Activated CD4-positive, alpha-beta memory T cell treated with anti-CD3 and anti-CD28 coated beads, Interleukin-2, amount 10 ng/mL, durations not matched to agents 7 days and 5 days (primary cell): ENCODE measurements around the gene SLC37A2. TPM values are rescaled to one million over a fixed set of nuclear protein-coding genes. Genes with fewer than 3 reads are reported as not detected.

Experiments
- CTCF ChIA-PET: fragments of 350-600 bp; sonication (Branson Sonifier 250); formaldehyde crosslinking; loops from one replicate; lab custom pipeline; 2021; ENCODE audit warnings: antibody characterized with exemption, inconsistent platforms; lab: Charles Lee
- POLR2A ChIA-PET: fragments of 350-600 bp; sonication (Branson Sonifier 250); formaldehyde crosslinking; loops from one replicate; lab custom pipeline; 2021; ENCODE audit warnings: antibody characterized with exemption; lab: Charles Lee
- DNase-seq: peaks from one replicate; pipeline ENCODE4 v3.0.0-alpha.2; 2020
- H3K27ac Mint-ChIP-seq: one replicate; pipeline ENCODE4 v1.8.0; 2021; ENCODE audit warnings: mild to moderate bottlenecking, mixed read lengths
- H3K27me3 Mint-ChIP-seq: one replicate; pipeline ENCODE4 v1.8.0; 2021; ENCODE audit warnings: mixed read lengths
- H3K36me3 Mint-ChIP-seq: one replicate; pipeline ENCODE4 v1.8.0; 2021; ENCODE audit warnings: low read depth, mixed read lengths
- H3K4me1 Mint-ChIP-seq: one replicate; pipeline ENCODE4 v1.8.0; 2021; ENCODE audit warnings: mixed read lengths
- H3K4me3 Mint-ChIP-seq: one replicate; pipeline ENCODE4 v1.8.0; 2021; ENCODE audit warnings: mild to moderate bottlenecking, mixed read lengths
- H3K9me3 Mint-ChIP-seq: one replicate; pipeline ENCODE4 v1.8.0; 2021; ENCODE audit warnings: mixed read lengths
- total RNA-seq, 2 experiments: library from RNA; stranded (reverse); gene quantifications; one replicate each; pipeline ENCODE4 v1.2.3, GENCODE V29; 2021

The SLC37A2 gene
- total RNA-seq, 2 experiments from 2014 or later, result 2.2 to 2.6 TPM

DNA sequence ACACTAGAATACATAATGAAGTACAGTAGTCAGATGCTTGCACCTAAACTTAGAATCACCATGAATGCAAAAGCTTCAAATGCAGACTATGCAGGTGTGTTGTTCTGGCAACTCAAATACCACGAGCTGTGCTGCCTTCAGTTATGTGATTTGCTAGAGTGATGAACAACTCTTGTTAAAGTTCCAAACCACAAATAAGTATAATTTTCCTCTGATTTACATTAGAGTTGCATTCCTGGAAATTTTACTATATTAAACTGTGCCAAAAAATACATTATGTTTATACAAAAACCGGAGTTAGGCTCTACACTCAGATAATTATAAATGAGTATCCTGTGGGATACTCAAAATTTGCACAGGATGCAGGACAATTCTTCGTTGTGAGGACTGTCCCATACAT, 45.4 kb downstream of the SLC37A2 start:
- no peak overlapping the region for H3K4me3 Mint-ChIP-seq
- no peaks in the 10 kb centered on the region for H3K9me3 Mint-ChIP-seq
- ChIA-PET CTCF (no interaction called here), POLR2A (no interaction called here)
- H3K36me3 Mint-ChIP-seq, result peaks cover 3% of the 10 kb centered on the region
- H3K27ac Mint-ChIP-seq, result no peak overlapping the region
- peaks cover 30% of the 10 kb centered on the region for H3K4me1 Mint-ChIP-seq
- no peaks in the 10 kb centered on the region for H3K27me3 Mint-ChIP-seq
- DNase-seq, result no peak

GRCh38 chr11:125110506-125110905, 47.4 kb downstream of the SLC37A2 start:
- Mint-ChIP-seq H3K27me3 (peaks cover under 1% of the 10 kb centered on the region), H3K36me3 (peaks cover 3% of the 10 kb centered on the region), H3K9me3 (no peaks in the 10 kb centered on the region), H3K4me3 (peak overlapping the region; percentile 94), H3K27ac (peak overlapping the region; percentile 32), H3K4me1 (peaks cover 26% of the 10 kb centered on the region)
- POLR2A ChIA-PET, result interaction anchor here (0.8 to 2.9 kb wide), 8 partner anchors 8 to 160 kb away, joined by 3 to 16 read pairs (median 5); partner anchors contain the start of gene CCDC15
- no peak for DNase-seq
- CTCF ChIA-PET, result interaction anchor here (1.0 to 3.3 kb wide), 7 partner anchors 14 to 274 kb away, joined by 3 to 12 read pairs (median 7); no protein-coding TSS in a partner anchor

- Mint-ChIP-seq H3K9me3 (no peaks in the 10 kb centered on the region), H3K27ac (peak overlapping the region; percentile 83), H3K36me3 (peaks cover 3% of the 10 kb centered on the region), H3K27me3 (peaks cover 2% of the 10 kb centered on the region), H3K4me1 (peaks cover 22% of the 10 kb centered on the region), H3K4me3 (peak overlapping the region; percentile 94)
- ChIA-PET CTCF (interaction anchor here (1.0 to 3.3 kb wide), 7 partner anchors 14 to 274 kb away, joined by 3 to 18 read pairs (median 9); no protein-coding TSS in a partner anchor), POLR2A (interaction anchor here (0.8 to 2.9 kb wide), 9 partner anchors 8 to 310 kb away, joined by 3 to 16 read pairs (median 5); partner anchors contain the start of gene CCDC15)
- no peak for DNase-seq
Observed at GRCh38 chr11:125111001-125111342, 47.9 kb downstream of the SLC37A2 start.

DNA sequence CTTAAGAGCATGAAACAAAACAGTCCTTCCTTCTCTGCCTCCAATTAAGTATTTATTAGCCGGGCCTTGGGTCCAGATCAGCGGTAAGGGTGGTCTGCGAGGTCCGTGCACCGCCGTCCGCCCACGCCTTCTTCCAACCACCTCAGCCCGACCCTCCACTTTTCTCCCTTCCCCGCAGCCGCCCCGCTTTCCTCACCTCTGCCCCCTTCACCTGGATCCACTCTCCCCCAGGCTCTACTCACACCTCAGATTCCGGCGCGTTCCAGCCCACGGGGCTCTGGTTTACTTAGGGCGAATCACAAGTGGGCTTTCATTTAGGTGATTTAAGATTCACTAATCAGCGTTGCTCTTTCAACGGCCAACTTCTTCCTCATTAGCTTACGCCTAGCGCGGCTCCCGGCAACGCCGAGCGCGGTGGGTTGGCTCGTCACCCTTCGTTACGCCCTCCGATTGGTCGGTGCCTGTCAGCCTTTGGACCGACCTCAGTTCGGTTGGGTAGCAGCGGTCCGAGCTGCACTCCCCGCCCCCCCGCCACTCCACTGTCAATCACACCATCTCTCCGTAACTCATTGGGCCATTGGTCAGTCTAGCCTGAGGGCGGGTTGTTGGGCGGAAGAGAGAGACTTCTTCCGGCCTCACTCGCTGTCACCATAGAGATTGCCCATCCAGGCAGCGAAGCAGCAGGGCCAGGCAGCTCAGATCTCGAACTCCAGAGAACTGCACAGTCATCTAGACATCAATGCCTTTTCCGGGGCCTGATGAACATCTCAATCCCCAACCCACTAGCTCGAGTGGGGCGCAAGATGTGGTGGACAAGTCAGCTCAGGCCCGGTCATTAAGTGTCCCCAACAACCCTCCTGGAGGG, 48.5 kb downstream of the SLC37A2 start, which contains the start of gene TMEM218:
Gene TMEM218 (minus strand): TSS at position 284 of the 865 bp plus-strand sequence. CDS start 9,385 bp downstream, outside the sequence.
- ChIA-PET CTCF (interaction anchor here (0.9 to 3.3 kb wide), 8 partner anchors 13 to 275 kb away, joined by 4 to 18 read pairs (median 8); no protein-coding TSS in a partner anchor), POLR2A (interaction anchor here (0.7 to 2.9 kb wide), 13 partner anchors 12 to 776 kb away, joined by 3 to 16 read pairs (median 5); partner anchors contain the start of genes CCDC15, EI24, HYLS1 and SLC37A2)
- Mint-ChIP-seq H3K36me3 (peaks cover 3% of the 10 kb centered on the region), H3K9me3 (no peaks in the 10 kb centered on the region), H3K27ac (peak within 1 kb of the TSS; percentile 83), H3K27me3 (peaks cover 2% of the 10 kb centered on the region), H3K4me1 (peaks cover 19% of the 10 kb centered on the region), H3K4me3 (peak within 1 kb of the TSS; percentile 94)
- DNase-seq, result peak; percentile 98

GRCh38 chr11:125112208-125112604, 49.1 kb downstream of the SLC37A2 start:
- Mint-ChIP-seq H3K4me1 (peaks cover 19% of the 10 kb centered on the region), H3K27ac (peak overlapping the region; percentile 83), H3K27me3 (peaks cover 7% of the 10 kb centered on the region), H3K4me3 (peak overlapping the region; percentile 94), H3K36me3 (peaks cover 3% of the 10 kb centered on the region), H3K9me3 (no peaks in the 10 kb centered on the region)
- no peak for DNase-seq
- CTCF ChIA-PET, result interaction anchor here (0.9 to 3.3 kb wide), 7 partner anchors 12 to 236 kb away, joined by 4 to 18 read pairs (median 8); no protein-coding TSS in a partner anchor
- POLR2A ChIA-PET, result interaction anchor here (0.7 to 2.9 kb wide), 11 partner anchors 12 to 775 kb away, joined by 3 to 16 read pairs (median 5); partner anchors contain the start of genes CCDC15, EI24, HYLS1 and SLC37A2

DNA sequence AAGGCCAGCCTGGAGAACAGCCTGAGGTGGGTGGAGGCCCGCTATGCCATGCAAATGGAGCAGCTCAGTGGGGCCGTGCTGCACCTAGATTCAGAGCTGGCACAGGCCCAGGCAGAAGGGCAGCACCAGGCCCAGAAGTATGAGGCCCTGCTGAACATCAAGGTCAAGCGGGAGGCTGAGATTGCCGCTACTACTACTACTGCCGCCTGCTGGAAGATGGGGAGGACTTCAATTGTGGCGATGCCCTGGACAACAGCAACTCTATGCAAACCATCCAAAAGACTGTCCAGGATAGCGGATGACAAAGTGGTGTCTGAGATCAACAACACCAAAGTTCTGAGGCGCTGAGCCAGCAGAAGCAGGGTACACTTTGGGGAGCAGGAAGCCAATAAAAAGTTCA, 51.4 kb downstream of the SLC37A2 start:
- ChIA-PET CTCF (no interaction called here), POLR2A (no interaction called here)
- H3K27ac Mint-ChIP-seq, result no peak overlapping the region
- H3K9me3 Mint-ChIP-seq, result no peaks in the 10 kb centered on the region
- no peak overlapping the region for H3K4me3 Mint-ChIP-seq
- H3K27me3 Mint-ChIP-seq, result peaks cover 26% of the 10 kb centered on the region
- H3K36me3 Mint-ChIP-seq, result peaks cover 3% of the 10 kb centered on the region
- no peak for DNase-seq
- H3K4me1 Mint-ChIP-seq, result peaks cover 19% of the 10 kb centered on the region

- no peak for DNase-seq
- Mint-ChIP-seq H3K4me1 (peaks cover under 1% of the 10 kb centered on the region), H3K9me3 (no peaks in the 10 kb centered on the region), H3K4me3 (no peak overlapping the region), H3K27ac (no peak overlapping the region), H3K27me3 (peaks cover 26% of the 10 kb centered on the region), H3K36me3 (no peaks in the 10 kb centered on the region)
- ChIA-PET CTCF (no interaction called here), POLR2A (no interaction called here)
Observed at GRCh38 chr11:125117429-125117828, 54.3 kb downstream of the SLC37A2 start.

GRCh38 chr11:125123194-125123946, 60.3 kb downstream of the SLC37A2 start:
- Mint-ChIP-seq H3K27ac (no peak overlapping the region), H3K27me3 (peaks cover 39% of the 10 kb centered on the region), H3K4me3 (no peak overlapping the region), H3K36me3 (no peaks in the 10 kb centered on the region), H3K4me1 (peaks cover 5% of the 10 kb centered on the region), H3K9me3 (no peaks in the 10 kb centered on the region)
- no peak for DNase-seq
- ChIA-PET CTCF (interaction anchor here (0.7 to 3.0 kb wide), 15 partner anchors 7 to 1356 kb away, joined by 3 to 27 read pairs (median 7); partner anchors contain the start of genes CCDC15 and TMEM218), POLR2A (interaction anchor here (1.7 kb wide), 1 partner anchor 12 kb away, joined by 16 read pairs; the partner anchor contains the start of gene TMEM218)

- peaks cover 5% of the 10 kb centered on the region for H3K4me1 Mint-ChIP-seq
- DNase-seq, result peak; percentile 36
- H3K9me3 Mint-ChIP-seq, result no peaks in the 10 kb centered on the region
- H3K27me3 Mint-ChIP-seq, result peaks cover 36% of the 10 kb centered on the region
- H3K4me3 Mint-ChIP-seq, result no peak overlapping the region
- ChIA-PET POLR2A (interaction anchor here (1.7 kb wide), 1 partner anchor 12 kb away, joined by 16 read pairs; the partner anchor contains the start of gene TMEM218), CTCF (interaction anchor here (1.0 to 3.0 kb wide), 15 partner anchors 8 to 248 kb away, joined by 3 to 27 read pairs (median 7); partner anchors contain the start of genes CCDC15 and TMEM218)
- no peaks in the 10 kb centered on the region for H3K36me3 Mint-ChIP-seq
- no peak overlapping the region for H3K27ac Mint-ChIP-seq
Observed at GRCh38 chr11:125123947-125124617, 61.0 kb downstream of the SLC37A2 start.

GRCh38 chr11:125124618-125124992, 61.5 kb downstream of the SLC37A2 start:
- Mint-ChIP-seq H3K36me3 (no peaks in the 10 kb centered on the region), H3K27me3 (peaks cover 35% of the 10 kb centered on the region), H3K27ac (no peak overlapping the region), H3K4me3 (no peak overlapping the region), H3K4me1 (peaks cover 5% of the 10 kb centered on the region), H3K9me3 (no peaks in the 10 kb centered on the region)
- DNase-seq, result no peak
- POLR2A ChIA-PET, result interaction anchor here (1.7 kb wide), 1 partner anchor 13 kb away, joined by 16 read pairs; the partner anchor contains the start of gene TMEM218
- CTCF ChIA-PET, result interaction anchor here (0.7 to 3.0 kb wide), 16 partner anchors 9 to 979 kb away, joined by 3 to 27 read pairs (median 6); partner anchors contain the start of genes CCDC15 and TMEM218

GRCh38 chr11:125128450-125128849, 65.3 kb downstream of the SLC37A2 start:
- no peak overlapping the region for H3K27ac Mint-ChIP-seq
- CTCF ChIA-PET, result interaction anchor here (1.3 kb wide), 1 partner anchor 14 kb away, joined by 5 read pairs; no protein-coding TSS in a partner anchor

More at GRCh38 chr11:125128450-125128849, 65.3 kb downstream of the SLC37A2 start:
- no peak for DNase-seq
- H3K4me1 Mint-ChIP-seq, result peaks cover 5% of the 10 kb centered on the region
- POLR2A ChIA-PET, result no interaction called here
- H3K9me3 Mint-ChIP-seq, result no peaks in the 10 kb centered on the region
- H3K36me3 Mint-ChIP-seq, result no peaks in the 10 kb centered on the region
- H3K27me3 Mint-ChIP-seq, result peaks cover 40% of the 10 kb centered on the region
- no peak overlapping the region for H3K4me3 Mint-ChIP-seq
